ENCODE measurements around the gene ZEB2. TPM values are rescaled to one million over a fixed set of nuclear protein-coding genes. Genes with fewer than 3 reads are reported as not detected.
A peak's percentile ranks its signal among the peaks of the same experiment; 100 is the strongest.

ZEB2 gene
- total RNA-seq, 3 donors from 2014 or later: 53.7 to 225 (median 83.2) TPM

DNA sequence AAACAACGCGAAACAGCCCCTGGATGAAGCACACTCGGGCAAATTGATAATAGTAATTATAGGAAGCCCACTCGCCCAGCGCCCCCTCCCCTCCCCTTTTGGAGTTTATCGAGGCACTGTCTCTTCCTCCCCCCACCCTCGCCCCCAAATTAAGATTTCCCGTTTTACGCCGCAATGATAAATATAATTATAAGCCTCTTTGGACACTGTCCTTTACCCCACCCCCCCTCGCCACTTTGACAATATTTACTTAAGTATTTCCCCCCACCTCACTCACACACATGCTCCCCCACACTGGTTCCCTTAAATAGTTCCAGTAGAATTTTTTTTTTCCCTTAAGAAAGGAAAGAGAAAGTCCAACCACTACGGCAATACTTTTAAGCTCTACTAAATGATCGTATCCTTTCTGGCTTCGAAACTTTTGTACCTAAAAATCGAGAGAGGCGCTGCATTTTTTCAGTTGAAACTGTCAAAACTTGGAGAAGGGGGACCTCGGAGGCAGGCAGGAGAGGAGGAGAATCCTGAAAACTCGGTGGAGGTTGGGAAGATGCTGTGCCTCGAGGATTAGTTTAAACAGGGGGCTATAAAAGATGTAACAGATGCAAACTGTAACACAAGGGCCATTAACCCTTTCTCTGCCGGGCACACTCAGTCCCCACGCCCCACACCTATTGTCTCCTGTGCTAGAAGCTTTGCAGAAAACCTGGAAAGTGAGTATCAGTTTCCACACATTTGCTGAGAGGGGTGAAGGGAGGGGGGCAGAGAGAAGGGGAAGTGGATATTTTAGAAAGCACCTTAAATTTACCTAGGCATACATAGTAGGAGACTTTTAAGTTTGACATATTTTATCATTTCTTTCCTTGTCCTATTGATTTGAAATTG, 1.8 kb downstream of the ZEB2 start:
- Histone ChIP-seq H3K27ac (peak overlapping the region; percentile 90 to 98), H3K27me3 (peaks cover 0 to 75% of the 10 kb centered on the region in 2 donors), H3K4me3 (peak overlapping the region; percentile 58 to 85 (median 79)), H3K36me3 (no peaks in the 10 kb centered on the region), H3K9me3 (no peaks in the 10 kb centered on the region), H3K4me1 (no peaks in the 10 kb centered on the region)
- TF ChIP-seq POLR2AphosphoS5 (IDR thresholded peaks at IDR 0.05) (no peak), POLR2A (IDR thresholded peaks at IDR 0.05) (no peak)
- TF ChIP-seq, protein P1, sequence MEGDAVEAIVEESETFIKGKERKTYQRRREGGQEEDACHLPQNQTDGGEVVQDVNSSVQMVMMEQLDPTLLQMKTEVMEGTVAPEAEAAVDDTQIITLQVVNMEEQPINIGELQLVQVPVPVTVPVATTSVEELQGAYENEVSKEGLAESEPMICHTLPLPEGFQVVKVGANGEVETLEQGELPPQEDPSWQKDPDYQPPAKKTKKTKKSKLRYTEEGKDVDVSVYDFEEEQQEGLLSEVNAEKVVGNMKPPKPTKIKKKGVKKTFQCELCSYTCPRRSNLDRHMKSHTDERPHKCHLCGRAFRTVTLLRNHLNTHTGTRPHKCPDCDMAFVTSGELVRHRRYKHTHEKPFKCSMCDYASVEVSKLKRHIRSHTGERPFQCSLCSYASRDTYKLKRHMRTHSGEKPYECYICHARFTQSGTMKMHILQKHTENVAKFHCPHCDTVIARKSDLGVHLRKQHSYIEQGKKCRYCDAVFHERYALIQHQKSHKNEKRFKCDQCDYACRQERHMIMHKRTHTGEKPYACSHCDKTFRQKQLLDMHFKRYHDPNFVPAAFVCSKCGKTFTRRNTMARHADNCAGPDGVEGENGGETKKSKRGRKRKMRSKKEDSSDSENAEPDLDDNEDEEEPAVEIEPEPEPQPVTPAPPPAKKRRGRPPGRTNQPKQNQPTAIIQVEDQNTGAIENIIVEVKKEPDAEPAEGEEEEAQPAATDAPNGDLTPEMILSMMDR (IDR thresholded peaks at IDR 0.05): no peak
- DNase-seq (ENCODE audit: low spot score in 2 of 2): no peak
- intact Hi-C loops (cut with DNase I; ENCODE audit: low total_unique reads): no loop called here

DNA sequence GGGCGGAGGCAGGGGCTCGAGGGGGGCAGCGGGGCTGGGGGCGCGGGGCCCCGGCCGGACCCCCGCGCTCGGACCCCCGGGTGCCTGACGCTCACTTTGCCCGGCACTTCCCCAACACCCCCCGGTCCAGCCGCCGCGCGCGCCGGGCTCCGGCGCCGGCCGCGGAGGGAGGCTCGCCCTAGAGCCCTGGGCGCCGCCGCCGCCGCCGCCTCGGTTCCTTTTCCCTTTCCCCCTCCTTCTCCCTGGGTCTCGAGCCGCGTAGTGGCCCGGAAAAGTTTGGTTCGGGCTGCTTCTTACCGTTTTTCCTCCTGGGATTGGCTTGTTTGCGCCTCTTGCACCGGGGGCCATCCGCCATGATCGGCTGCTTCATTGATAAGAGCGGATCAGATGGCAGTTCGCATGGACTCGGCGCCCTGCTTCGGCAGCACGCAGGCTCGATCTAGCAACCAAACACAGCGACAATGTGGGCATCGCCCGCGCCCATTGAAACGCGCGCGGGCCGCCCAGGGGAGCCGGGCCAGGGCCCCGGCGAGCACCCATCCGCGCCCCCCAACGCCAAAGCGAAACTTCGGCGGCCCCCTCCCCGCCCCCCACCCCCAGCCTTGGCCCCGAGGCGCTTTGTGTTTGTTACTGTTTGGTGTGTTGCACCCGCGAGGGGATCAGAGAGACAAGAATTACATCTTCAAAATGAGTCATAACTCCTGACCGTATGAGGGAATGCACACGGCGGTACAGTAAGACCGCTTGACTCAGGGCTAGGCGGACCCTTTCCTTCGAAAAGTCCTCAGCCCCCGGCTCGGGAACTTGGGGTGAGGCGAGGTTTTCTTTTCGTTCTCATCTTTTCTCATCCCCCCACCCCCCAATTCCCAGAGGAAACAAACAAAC, 2.7 kb downstream of the ZEB2 start:
- Histone ChIP-seq H3K9me3 (no peaks in the 10 kb centered on the region), H3K27ac (peak overlapping the region; percentile 90 to 98), H3K27me3 (peaks cover 0 to 77% of the 10 kb centered on the region in 2 donors), H3K4me3 (peak overlapping the region; percentile 58 to 85 (median 79)), H3K4me1 (no peaks in the 10 kb centered on the region), H3K36me3 (no peaks in the 10 kb centered on the region)
- intact Hi-C loops (cut with DNase I; ENCODE audit: low total_unique reads): no loop called here
- DNase-seq (ENCODE audit: low spot score in 2 of 2): no peak
- TF ChIP-seq, protein P1 (IDR thresholded peaks at IDR 0.05): no peak
- no peak for TF ChIP-seq POLR2A (IDR thresholded peaks at IDR 0.05)
- TF ChIP-seq POLR2AphosphoS5 (IDR thresholded peaks at IDR 0.05): peak in 2 of 3 donors; percentile 12 to 50

DNA sequence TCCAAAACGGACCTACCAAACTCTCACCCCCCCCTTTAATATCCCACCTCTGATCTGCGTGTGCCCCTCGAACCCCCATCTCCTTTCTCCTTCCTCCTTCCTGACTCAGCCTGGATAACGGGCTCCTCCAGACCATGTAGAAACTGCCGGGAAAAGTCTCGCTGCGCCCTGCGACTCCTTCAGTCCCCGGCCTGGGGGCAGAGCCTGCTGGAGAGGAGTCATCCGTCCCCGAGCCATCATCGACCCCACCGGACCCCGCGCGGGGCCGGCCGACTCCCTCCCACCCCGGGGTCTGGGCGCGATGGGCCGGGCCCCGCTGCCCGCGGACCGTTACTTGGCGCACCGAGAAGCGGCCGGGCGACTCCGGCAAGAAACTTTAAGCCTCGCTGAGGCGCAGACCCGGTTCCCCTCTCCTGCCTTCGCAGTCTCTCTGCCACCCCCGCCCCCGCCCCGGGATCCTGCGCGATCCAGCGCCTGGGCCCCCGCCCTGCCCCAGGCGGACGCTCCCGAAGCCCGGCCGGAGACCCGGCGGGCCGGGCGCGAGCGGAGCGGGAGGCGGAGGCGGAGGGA, 3.4 kb downstream of the ZEB2 start:
- TF ChIP-seq, protein P1 (IDR thresholded peaks at IDR 0.05): no peak
- TF ChIP-seq POLR2A (IDR thresholded peaks at IDR 0.05) (no peak), POLR2AphosphoS5 (IDR thresholded peaks at IDR 0.05) (no peak)
- Histone ChIP-seq H3K36me3 (no peaks in the 10 kb centered on the region), H3K27ac (peak overlapping the region; percentile 90 to 98), H3K9me3 (no peaks in the 10 kb centered on the region), H3K4me3 (peak overlapping the region; percentile 58 to 85 (median 79)), H3K27me3 (peaks cover 0 to 80% of the 10 kb centered on the region in 2 donors), H3K4me1 (no peaks in the 10 kb centered on the region)
- no peak for DNase-seq (ENCODE audit: low spot score in 2 of 2)
- intact Hi-C loops (cut with DNase I; ENCODE audit: low total_unique reads): no loop called here

DNA sequence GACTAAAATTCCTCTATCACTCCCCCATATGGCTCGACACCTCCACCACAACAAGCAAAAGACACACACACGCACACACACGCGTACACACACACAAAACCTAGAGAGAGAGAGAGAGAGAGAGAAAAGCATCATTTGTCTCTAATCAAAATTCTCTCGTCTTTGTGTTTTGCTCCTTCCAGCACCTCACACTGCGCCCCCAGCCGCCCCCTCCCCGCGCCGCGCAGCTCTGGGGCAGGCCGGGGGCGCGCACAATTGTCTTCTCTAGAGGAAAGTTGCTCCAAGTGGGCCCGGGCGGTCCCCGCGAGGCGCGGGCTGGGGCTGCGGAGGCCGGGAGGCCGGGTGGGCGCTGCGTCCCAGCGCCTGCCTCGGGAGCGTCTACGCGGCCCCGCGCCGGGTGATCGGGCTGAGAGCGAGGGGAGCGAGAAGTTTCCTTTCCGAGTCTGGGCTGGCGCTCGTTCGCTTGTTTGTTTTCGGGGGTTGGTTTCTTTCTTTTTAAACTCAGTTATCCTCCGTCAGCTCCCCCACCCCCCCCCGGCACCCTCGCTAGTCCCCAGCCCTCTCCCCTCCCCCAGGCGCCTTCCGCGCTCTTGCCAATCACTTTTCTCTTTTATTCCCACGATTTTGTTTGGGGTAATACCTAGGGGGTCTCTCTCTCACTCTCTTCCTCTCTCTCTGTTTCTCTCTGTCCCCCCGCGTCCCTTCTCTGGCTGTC, 4.1 kb downstream of the ZEB2 start:
- intact Hi-C loops (cut with DNase I; ENCODE audit: low total_unique reads): no loop called here
- H3K36me3 ChIP-seq: no peaks in the 10 kb centered on the region
- peaks cover 0 to 78% of the 10 kb centered on the region in 2 donors for H3K27me3 ChIP-seq
- DNase-seq (ENCODE audit: low spot score in 2 of 2): no peak
- peak overlapping the region; percentile 90 to 98 for H3K27ac ChIP-seq
- H3K4me3 ChIP-seq: peak overlapping the region; percentile 58 to 85 (median 79)
- TF ChIP-seq, protein P1 (IDR thresholded peaks at IDR 0.05): no peak
- TF ChIP-seq POLR2A (IDR thresholded peaks at IDR 0.05): no peak
- no peak for TF ChIP-seq POLR2AphosphoS5 (IDR thresholded peaks at IDR 0.05)
- H3K9me3 ChIP-seq: no peaks in the 10 kb centered on the region
- H3K4me1 ChIP-seq: no peaks in the 10 kb centered on the region

All from breast epithelium (tissue), 4 donors.